Right lobe of liver (tissue), 4 donors: ENCODE results near the gene PAX5.

ENCODE experiments used
- CTCF ChIP-seq, 4 donors: fragments of 200-600 bp in 3 of 4; fragments of 450-650 bp in 1 of 4; IDR thresholded peaks; one replicate each; pipeline versions ENCODE4 v1.5.1 to v1.8.0; 2016 to 2022; ENCODE audit warnings: antibody characterized with exemption in 4 of 4, mild to moderate bottlenecking in 2 of 4
- POLR2A ChIP-seq: fragments of 450-650 bp; IDR thresholded peaks from one replicate; pipeline ENCODE4 v1.6.1; 2017; ENCODE audit warnings: antibody characterized with exemption, mild to moderate bottlenecking
- donor health status: DM: no; HTN: no; CAD: no.
- donor health status: DM: no; HTN: no; CAD: no.
- donor health status: DM: no; HTN: yes; CAD: no.

- TF ChIP-seq CTCF (IDR thresholded peaks at IDR 0.05) = no peak
- TF ChIP-seq POLR2A = no peak
Measured at GRCh38 chr9:36839131-36839885, 194.8 kb downstream of the PAX5 start.
